ENCODE results near the gene TMEM165. TPM values are rescaled to one million over a fixed set of nuclear protein-coding genes. Genes with fewer than 3 reads are reported as not detected.

TMEM165 gene
- total and polyA plus RNA-seq, 10 donors, result 54.3 to 193 (median 121) TPM

DNA sequence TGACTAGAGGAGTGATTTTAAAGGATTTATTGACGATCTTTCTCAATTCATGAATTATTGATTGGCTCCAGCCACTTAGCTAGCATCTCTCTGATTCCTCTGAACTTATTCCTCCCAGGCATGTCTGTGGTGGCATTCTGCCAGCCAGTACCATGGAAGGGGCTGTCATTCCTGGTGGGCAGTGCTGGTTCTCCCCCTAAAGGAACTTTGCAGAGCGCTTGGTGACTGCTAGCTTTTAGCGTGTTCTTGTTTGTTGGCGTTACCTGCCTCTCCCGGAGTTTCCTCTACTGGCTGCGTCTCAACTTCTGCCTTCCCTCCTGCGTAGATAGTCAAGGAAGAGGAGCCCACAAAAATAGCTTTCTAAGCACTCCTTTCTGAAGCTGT, 30.4 kb upstream of the TMEM165 start:
- Histone ChIP-seq H3K4me3 (no peak overlapping the region), H3K36me3 (peaks cover 0 to 61% (median 0%) of the 10 kb centered on the region in 6 donors), H3K27me3 (replicated peaks in 1 of 7) (no peaks in the 10 kb centered on the region), H3K4me1 (no peaks in the 10 kb centered on the region), H3K27ac (peak overlapping the region in 3 of 8 donors; percentile 14 to 61 (median 30)), H3K9me3 (no peaks in the 10 kb centered on the region)
- WGBS, 5 donors, result 87 to 94% (median 90%) methylated on average over 7 of the region's 7 CpGs
- TF ChIP-seq POLR2AphosphoS5 (IDR thresholded peaks at IDR 0.05) (no peak), POLR2A (IDR thresholded peaks at IDR 0.05) (no peak)
- TF ChIP-seq, protein P1, sequence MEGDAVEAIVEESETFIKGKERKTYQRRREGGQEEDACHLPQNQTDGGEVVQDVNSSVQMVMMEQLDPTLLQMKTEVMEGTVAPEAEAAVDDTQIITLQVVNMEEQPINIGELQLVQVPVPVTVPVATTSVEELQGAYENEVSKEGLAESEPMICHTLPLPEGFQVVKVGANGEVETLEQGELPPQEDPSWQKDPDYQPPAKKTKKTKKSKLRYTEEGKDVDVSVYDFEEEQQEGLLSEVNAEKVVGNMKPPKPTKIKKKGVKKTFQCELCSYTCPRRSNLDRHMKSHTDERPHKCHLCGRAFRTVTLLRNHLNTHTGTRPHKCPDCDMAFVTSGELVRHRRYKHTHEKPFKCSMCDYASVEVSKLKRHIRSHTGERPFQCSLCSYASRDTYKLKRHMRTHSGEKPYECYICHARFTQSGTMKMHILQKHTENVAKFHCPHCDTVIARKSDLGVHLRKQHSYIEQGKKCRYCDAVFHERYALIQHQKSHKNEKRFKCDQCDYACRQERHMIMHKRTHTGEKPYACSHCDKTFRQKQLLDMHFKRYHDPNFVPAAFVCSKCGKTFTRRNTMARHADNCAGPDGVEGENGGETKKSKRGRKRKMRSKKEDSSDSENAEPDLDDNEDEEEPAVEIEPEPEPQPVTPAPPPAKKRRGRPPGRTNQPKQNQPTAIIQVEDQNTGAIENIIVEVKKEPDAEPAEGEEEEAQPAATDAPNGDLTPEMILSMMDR (IDR thresholded peaks at IDR 0.05 in 8 of 11, conservative IDR thresholded peaks at IDR 0.05 in 3 of 11), result no peak
- intact Hi-C loops (cut with DNase I; ENCODE audit: low total_unique reads), result no loop called here
- DNase-seq, result no peak

DNA sequence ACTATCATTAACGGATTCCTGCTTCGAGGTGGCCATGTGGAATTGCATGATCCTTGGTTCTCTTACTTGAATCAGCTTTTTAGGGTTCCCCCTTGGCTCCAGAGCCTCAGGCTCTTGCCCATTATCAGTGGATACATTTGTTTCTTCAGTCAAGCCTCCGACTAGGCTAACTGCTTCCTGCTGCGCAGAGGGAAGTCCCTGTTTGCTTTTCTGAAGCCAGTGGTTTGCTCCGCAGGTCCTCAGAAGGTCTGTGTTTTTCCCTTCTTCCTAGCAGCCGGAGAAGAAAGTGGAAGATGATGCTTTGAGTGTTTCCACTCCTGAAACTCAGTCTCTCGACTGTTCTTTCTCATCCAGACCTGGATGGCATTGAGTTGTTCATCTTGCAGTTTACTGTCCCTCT, 29.1 kb upstream of the TMEM165 start:
- H3K27me3 ChIP-seq (replicated peaks in 1 of 7), result no peaks in the 10 kb centered on the region
- DNase-seq, result no peak
- no peak overlapping the region for H3K4me3 ChIP-seq
- no peaks in the 10 kb centered on the region for H3K4me1 ChIP-seq
- no peak overlapping the region for H3K27ac ChIP-seq
- no peaks in the 10 kb centered on the region for H3K9me3 ChIP-seq
- WGBS, 5 donors, result 88 to 92% (median 92%) methylated on average over 7 of the region's 7 CpGs
- intact Hi-C loops (cut with DNase I; ENCODE audit: low total_unique reads), result no loop called here
- no peak for TF ChIP-seq POLR2AphosphoS5 (IDR thresholded peaks at IDR 0.05)
- H3K36me3 ChIP-seq, result peaks cover 0 to 68% (median 0%) of the 10 kb centered on the region in 6 donors

DNA sequence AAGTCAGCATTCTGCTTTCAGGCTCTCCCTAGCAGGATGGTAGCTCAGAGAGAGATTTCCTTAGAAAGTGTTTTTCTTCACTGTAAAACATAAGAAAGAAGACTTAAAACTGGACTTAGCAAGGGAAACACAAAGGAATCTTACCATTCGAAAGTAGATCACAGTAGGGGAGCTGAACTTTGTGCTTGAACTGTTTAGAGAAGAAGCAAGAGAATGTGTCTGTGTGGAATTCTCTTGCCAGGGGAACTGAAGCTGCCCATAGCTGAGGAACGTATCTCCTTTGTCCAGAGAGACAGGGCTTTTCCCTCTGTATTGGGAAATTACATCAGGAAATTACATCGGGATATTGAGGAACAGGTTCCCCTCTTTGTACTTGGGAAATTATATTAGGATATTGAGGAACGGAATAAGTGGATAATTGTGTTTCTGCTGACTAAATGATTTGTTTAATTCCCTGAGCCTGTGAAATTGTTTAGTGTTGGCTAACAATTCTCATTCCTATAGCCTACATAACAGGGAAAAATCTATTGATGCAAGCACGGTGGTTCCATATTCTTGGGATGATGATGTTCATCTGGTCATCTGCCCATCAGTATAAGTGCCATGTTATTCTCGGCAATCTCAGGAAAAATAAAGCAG, 28.6 kb upstream of the TMEM165 start:
- no peak overlapping the region for H3K4me3 ChIP-seq
- intact Hi-C loops (cut with DNase I; ENCODE audit: low total_unique reads), result no loop called here
- no peak for TF ChIP-seq POLR2A (IDR thresholded peaks at IDR 0.05)
- TF ChIP-seq, protein P1 (IDR thresholded peaks at IDR 0.05 in 8 of 11, conservative IDR thresholded peaks at IDR 0.05 in 3 of 11), result no peak
- no peak for TF ChIP-seq POLR2AphosphoS5 (IDR thresholded peaks at IDR 0.05)
- peaks cover 0 to 72% (median 0%) of the 10 kb centered on the region in 6 donors for H3K36me3 ChIP-seq
- H3K9me3 ChIP-seq, result no peaks in the 10 kb centered on the region
- H3K27ac ChIP-seq, result no peak overlapping the region
- no peak for DNase-seq
- H3K4me1 ChIP-seq, result no peaks in the 10 kb centered on the region
- 80 to 93% (median 84%) methylated on average over 6 of the region's 6 CpGs for WGBS, 5 donors
- no peaks in the 10 kb centered on the region for H3K27me3 ChIP-seq (replicated peaks in 1 of 7)

DNA sequence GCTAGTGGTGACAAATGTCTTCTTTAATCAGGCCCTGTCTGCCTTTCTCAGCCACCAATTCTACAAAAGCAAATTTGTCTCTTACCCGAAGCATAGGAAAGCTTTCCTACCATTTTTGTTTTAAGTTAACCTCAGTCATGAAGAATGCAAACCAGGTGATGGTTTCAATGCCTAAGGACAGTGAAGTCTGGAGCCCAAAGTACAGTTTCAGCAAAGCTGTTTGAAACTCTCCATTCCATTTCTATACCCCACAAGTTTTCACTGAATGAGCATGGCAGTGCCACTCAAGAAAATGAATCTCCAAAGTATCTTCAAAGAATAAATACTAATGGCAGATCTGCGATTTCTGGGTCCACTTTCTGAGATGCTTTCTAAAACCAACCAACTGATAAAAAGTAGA, 25.8 kb upstream of the TMEM165 start:
- H3K9me3 ChIP-seq, result no peaks in the 10 kb centered on the region
- intact Hi-C loops (cut with DNase I; ENCODE audit: low total_unique reads), result no loop called here
- H3K27ac ChIP-seq, result no peak overlapping the region
- no peaks in the 10 kb centered on the region for H3K4me1 ChIP-seq
- H3K36me3 ChIP-seq, result peaks cover 0 to 60% (median 0%) of the 10 kb centered on the region in 6 donors
- TF ChIP-seq, protein P1 (IDR thresholded peaks at IDR 0.05 in 8 of 11, conservative IDR thresholded peaks at IDR 0.05 in 3 of 11), result no peak
- no peak for TF ChIP-seq POLR2AphosphoS5 (IDR thresholded peaks at IDR 0.05)
- TF ChIP-seq POLR2A (IDR thresholded peaks at IDR 0.05), result no peak
- 96 to 98% (median 97%) methylated on average over 2 of the region's 2 CpGs for WGBS, 5 donors
- no peaks in the 10 kb centered on the region for H3K27me3 ChIP-seq (replicated peaks in 1 of 7)
- no peak for DNase-seq
- no peak overlapping the region for H3K4me3 ChIP-seq

Measured in spleen (tissue), 11 donors.